Epithelial cell of proximal tubule (primary cell): ENCODE measurements around the gene ARHGAP42. TPM values are rescaled to one million over a fixed set of nuclear protein-coding genes. Genes with fewer than 3 reads are reported as not detected.

Experiments used
- DNase-seq: peaks from one replicate; pipeline ENCODE4 v3.0.0-alpha.2; 2011; ENCODE audit warnings: low read depth
- H3K4me3 ChIP-seq: 2 replicates; pipeline ENCODE4 v1.5.1; 2011; ENCODE audit warnings: low read depth, mild to moderate bottlenecking, low read length
- total RNA-seq: library from RNA; depleted of rRNA; stranded (reverse); fragments of >200 nt; gene quantifications from 2 replicates; pipeline ENCODE4 v1.2.3, GENCODE V29; 2015
- TF ChIP-seq, protein P1 (sequence below): conservative IDR thresholded peaks from 2 replicates; pipeline ENCODE4 v1.5.1; 2012; ENCODE audit warnings: low read depth, mild to moderate bottlenecking, low read length

ARHGAP42 gene
- total RNA-seq, 1 donor from 2014 or later, result 8.0 TPM

DNA sequence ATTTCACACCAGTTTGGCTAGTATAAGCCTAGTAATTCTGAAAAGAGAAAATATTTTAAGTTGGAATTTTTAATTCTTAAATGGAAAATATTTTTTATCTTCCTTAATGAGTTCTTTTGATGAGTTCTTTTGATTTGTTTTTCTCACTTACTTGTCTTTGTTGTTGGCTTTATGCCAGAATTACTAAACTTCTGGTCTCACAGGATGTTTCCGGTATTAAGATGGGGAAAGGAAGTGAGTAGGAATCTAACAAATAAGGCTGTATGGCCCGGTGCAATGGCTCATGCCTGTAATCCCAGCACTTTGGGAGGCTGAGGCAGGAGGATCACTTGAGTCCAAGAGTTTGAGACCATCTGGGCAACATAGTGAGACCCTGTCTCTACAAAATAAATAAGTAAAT lies 106.4 kb downstream of the ARHGAP42 start:
- DNase-seq, result no peak
- H3K4me3 ChIP-seq, result no peak overlapping the region
- TF ChIP-seq, protein P1, sequence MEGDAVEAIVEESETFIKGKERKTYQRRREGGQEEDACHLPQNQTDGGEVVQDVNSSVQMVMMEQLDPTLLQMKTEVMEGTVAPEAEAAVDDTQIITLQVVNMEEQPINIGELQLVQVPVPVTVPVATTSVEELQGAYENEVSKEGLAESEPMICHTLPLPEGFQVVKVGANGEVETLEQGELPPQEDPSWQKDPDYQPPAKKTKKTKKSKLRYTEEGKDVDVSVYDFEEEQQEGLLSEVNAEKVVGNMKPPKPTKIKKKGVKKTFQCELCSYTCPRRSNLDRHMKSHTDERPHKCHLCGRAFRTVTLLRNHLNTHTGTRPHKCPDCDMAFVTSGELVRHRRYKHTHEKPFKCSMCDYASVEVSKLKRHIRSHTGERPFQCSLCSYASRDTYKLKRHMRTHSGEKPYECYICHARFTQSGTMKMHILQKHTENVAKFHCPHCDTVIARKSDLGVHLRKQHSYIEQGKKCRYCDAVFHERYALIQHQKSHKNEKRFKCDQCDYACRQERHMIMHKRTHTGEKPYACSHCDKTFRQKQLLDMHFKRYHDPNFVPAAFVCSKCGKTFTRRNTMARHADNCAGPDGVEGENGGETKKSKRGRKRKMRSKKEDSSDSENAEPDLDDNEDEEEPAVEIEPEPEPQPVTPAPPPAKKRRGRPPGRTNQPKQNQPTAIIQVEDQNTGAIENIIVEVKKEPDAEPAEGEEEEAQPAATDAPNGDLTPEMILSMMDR, result no peak

GRCh38 chr11:100794446-100794845 lies 107.4 kb downstream of the ARHGAP42 start:
- no peak for DNase-seq
- TF ChIP-seq, protein P1, result no peak
- no peak overlapping the region for H3K4me3 ChIP-seq

- no peak for DNase-seq
- no peak overlapping the region for H3K4me3 ChIP-seq
- TF ChIP-seq, protein P1, result no peak
Measured at GRCh38 chr11:100799445-100799844, 112.4 kb downstream of the ARHGAP42 start.

- TF ChIP-seq, protein P1, result no peak
- H3K4me3 ChIP-seq, result no peak overlapping the region
- DNase-seq, result no peak
Measured at GRCh38 chr11:100800202-100800601, 113.1 kb downstream of the ARHGAP42 start.

- no peak for DNase-seq
- H3K4me3 ChIP-seq, result no peak overlapping the region
- TF ChIP-seq, protein P1, result no peak
Measured at GRCh38 chr11:100801225-100801999, 114.3 kb downstream of the ARHGAP42 start.

DNA sequence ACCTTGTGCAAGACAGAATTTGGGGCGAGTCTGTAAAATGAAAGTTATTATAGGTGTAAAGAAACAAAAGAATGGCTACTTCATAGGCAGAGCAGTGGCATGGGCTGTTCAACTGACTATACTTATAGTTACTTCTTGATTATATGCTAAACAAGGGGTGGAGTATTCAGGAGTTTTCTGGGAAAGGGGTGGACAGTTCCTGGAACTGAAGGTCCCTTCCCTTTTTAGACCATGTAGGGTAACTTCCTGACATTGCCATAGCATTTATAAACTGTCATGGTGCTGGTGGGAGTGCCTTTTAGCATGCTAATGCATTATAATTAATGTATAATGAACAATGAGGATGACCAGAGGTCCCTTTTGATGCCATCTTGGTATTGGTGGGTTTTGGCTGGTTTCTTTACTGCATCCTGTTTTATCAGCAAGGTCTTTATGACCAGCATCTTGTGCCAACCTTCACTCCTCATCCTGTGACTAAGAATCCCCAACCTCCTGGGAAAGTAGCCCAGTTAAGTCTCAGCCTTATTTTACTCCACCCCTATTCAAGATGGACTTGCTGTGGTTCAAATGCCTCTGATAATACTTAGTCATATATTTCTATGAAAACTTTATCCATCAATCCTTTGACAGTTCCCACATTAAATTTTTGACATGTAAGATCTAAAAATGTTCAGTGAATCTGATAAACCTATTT lies 118.6 kb downstream of the ARHGAP42 start:
- no peak for DNase-seq
- H3K4me3 ChIP-seq, result no peak overlapping the region
- TF ChIP-seq, protein P1, result no peak
